ENCODE measurements around the gene TREH.

The TREH gene

DNA sequence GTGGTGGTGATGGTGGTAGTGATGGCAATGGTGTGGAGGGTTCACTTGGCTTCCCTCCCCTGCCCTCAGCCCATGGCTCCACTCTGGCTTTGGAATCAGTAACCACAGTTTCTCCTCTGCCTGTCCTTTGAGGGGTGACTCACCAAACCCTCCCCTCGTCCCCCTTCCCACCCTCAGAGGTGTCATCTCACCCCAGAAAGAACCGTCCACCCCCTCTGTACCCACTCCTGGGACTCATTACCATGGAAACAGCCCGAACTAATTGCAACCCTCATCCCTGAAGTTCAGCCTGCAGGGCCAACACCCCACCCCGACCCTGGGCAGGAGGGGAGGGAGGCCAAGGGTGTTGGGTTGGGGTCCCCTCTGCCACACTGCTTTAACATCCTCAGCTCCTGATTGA, 45.5 kb downstream of the TREH start:
- H3K9ac ChIP-seq (ENCODE audit: low read depth, low read length): peak overlapping the region; percentile 37

DNA sequence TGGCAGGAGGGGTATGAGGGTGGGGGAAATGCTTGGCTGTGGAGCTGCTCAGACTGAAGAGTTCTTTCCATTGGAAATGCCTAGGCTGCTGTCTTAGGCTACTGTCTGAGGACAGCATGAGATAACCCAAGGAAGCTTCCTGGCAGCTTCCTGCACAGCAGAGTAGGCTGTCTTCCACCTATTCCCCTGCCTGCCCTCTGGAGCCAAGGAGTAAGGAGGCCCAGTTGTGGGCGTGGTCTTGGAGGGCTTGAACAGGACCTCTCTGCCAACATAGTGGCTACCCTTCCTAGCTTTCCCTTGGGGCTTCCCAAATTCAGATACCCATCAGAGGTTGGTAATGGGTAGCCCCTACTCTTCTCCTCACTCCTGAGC, 46.1 kb downstream of the TREH start:
- peaks cover 20% of the 10 kb centered on the region for H3K4me1 ChIP-seq (ENCODE audit: insufficient read depth, low read length)
- no peak overlapping the region for H3K27ac ChIP-seq (ENCODE audit: low read depth, low read length)
- no peaks in the 10 kb centered on the region for H3K27me3 ChIP-seq (ENCODE audit: insufficient read depth, low read length)
- H3K9me3 ChIP-seq (ENCODE audit: insufficient read depth, low read depth, low read length): no peaks in the 10 kb centered on the region
- 73% methylated on average over 1 of the region's 1 CpG for WGBS
- H3K9ac ChIP-seq (ENCODE audit: low read depth, low read length): no peak overlapping the region
- peaks cover 60% of the 10 kb centered on the region for H3K36me3 ChIP-seq (ENCODE audit: insufficient read depth, low read length)
- H3K4me3 ChIP-seq (ENCODE audit: low read length): no peak overlapping the region

More for the DNA sequence above, 45.5 kb downstream of the TREH start:
- Histone ChIP-seq H3K27ac (ENCODE audit: low read depth, low read length) (peak overlapping the region; percentile 59; the same call in 1 of the 2 replicates), H3K9me3 (ENCODE audit: insufficient read depth, low read depth, low read length) (no peaks in the 10 kb centered on the region), H3K4me3 (ENCODE audit: low read length) (peak overlapping the region; percentile 62; the same call in 1 of the 2 replicates), H3K27me3 (ENCODE audit: insufficient read depth, low read length) (no peaks in the 10 kb centered on the region), H3K36me3 (ENCODE audit: insufficient read depth, low read length) (peaks cover 57% of the 10 kb centered on the region), H3K4me1 (ENCODE audit: insufficient read depth, low read length) (peaks cover 20% of the 10 kb centered on the region)
- WGBS: 68% methylated on average over 4 of the region's 4 CpGs

DNA sequence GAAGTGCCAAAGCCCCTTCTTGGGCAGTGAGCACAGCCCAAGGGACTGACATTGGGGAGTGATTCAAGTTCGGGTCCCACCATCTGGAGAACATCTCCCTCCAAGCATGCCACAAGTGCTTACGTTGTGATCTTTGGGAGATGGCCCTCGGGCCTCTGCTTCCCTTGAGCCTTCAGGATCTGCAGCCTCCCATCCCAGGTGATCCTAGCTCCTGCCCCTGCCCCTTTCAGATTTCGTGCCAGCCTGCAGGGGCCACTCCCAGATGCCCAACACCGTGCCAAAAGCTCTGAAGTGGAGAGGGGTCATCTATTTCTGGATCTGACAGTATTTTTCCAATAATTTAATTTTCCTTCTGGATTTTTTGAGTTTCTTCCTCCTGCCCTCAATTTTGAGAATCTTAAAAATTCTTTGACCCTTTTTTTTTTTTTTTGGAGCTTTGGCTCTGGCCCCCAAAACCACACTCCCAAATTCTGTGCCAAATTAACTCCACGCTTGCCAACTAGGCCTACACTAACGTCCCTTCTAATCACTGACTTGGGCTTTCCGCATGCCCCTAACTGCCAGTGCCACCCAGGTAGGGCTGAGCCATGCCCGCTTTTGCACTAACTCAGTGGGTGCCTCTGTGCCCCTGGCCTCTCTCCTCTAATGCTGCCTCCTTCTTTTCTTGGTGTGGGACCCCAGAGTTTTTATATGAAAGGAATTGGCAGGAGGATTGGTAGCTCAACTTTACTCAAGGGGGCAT, 46.7 kb downstream of the TREH start:
- Histone ChIP-seq H3K4me1 (ENCODE audit: insufficient read depth, low read length) (peaks cover 20% of the 10 kb centered on the region), H3K9ac (ENCODE audit: low read depth, low read length) (no peak overlapping the region), H3K27me3 (ENCODE audit: insufficient read depth, low read length) (no peaks in the 10 kb centered on the region), H3K4me3 (ENCODE audit: low read length) (no peak overlapping the region), H3K27ac (ENCODE audit: low read depth, low read length) (no peak overlapping the region), H3K36me3 (ENCODE audit: insufficient read depth, low read length) (peaks cover 61% of the 10 kb centered on the region), H3K9me3 (ENCODE audit: insufficient read depth, low read depth, low read length) (no peaks in the 10 kb centered on the region)
- 95% methylated on average over 9 of the region's 9 CpGs for WGBS

DNA sequence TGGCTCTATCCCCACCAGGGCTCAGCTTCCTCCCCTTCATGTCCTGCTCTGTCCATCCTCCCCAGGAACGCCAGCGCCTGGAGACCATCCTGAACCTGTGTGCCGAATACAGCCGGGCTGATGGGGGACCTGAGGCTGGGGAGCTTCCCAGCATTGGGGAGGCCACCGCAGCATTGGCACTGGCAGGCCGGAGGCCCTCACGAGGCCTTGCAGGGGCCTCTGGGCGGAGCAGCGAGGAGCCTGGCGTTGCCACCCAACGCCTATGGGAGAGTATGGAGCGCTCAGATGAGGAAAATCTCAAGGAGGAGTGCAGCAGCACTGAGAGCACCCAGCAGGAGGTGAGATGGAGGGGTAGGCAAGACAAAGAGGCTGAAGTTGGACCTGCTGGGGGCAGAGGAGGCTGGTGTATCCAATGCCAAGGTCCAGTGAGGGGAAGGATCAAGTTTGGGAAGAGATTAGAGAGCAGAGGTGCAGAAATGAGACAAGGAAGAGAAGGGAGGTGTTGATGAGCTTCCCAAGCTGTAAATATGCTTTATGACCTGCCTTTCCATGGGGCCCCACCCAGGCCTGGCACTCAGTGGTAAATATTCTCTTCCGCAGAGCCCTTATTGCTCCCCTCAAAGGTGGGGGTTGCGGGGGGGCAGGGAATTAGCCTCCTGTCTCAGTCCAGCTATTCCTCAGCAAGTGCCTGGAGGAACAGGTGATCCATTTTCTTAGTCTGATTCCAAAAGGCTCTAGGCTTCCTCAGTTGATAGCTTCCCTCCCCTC, 48.1 kb downstream of the TREH start:
- Histone ChIP-seq H3K4me3 (ENCODE audit: low read length) (no peak overlapping the region), H3K4me1 (ENCODE audit: insufficient read depth, low read length) (peaks cover 20% of the 10 kb centered on the region), H3K27ac (ENCODE audit: low read depth, low read length) (no peak overlapping the region), H3K9ac (ENCODE audit: low read depth, low read length) (no peak overlapping the region), H3K9me3 (ENCODE audit: insufficient read depth, low read depth, low read length) (no peaks in the 10 kb centered on the region), H3K27me3 (ENCODE audit: insufficient read depth, low read length) (no peaks in the 10 kb centered on the region), H3K36me3 (ENCODE audit: insufficient read depth, low read length) (peaks cover 58% of the 10 kb centered on the region)
- WGBS: 95% methylated on average over 14 of the region's 14 CpGs

DNA sequence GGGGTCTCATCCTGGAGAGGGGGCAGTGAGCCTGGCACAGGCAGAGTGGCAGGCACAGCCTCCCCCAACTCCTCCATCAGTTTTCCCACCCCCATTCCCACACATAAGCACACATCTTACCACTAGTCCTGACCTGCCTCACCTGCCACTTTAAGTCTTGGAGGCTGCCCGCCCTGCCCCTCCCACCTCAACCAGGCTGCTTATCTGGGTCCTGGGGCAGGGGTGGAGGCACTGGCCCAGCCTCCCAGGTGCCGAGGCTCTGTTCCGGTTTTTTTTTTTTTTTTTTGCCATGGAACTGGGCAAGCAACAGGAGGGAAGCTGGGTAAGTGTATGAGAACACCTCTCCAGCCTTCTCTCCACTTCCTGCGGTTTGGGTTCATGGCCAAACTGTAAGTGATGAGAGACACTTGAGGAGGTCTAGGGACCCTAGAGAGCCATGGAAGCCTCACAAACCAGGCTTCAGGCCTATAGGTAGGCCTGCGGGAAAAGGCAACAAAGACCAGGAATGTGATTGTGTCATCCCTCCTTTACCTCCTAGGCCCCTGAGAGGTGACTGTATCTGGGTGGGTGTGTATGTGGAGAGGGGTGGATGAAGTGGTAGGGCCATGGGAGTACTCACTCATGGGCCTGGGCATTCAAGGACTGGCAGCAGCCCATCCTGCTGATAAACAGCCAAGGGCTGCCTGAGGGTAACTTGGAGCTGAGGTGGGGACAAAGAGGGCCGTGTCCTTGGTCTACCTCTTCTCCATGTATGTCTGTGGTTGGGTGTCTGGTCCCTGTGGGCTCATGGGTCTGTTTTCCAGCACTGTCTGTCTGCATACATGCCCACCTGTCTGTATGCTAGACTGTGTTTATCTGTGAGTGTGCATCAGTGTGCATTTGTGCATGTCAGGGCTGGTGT, 49.4 kb downstream of the TREH start:
- Histone ChIP-seq H3K4me3 (ENCODE audit: low read length) (no peak overlapping the region), H3K27ac (ENCODE audit: low read depth, low read length) (no peak overlapping the region), H3K27me3 (ENCODE audit: insufficient read depth, low read length) (no peaks in the 10 kb centered on the region), H3K9ac (ENCODE audit: low read depth, low read length) (no peak overlapping the region), H3K9me3 (ENCODE audit: insufficient read depth, low read depth, low read length) (no peaks in the 10 kb centered on the region), H3K36me3 (ENCODE audit: insufficient read depth, low read length) (peaks cover 59% of the 10 kb centered on the region), H3K4me1 (ENCODE audit: insufficient read depth, low read length) (peaks cover 12% of the 10 kb centered on the region)
- 95% methylated on average over 6 of the region's 6 CpGs for WGBS

DNA sequence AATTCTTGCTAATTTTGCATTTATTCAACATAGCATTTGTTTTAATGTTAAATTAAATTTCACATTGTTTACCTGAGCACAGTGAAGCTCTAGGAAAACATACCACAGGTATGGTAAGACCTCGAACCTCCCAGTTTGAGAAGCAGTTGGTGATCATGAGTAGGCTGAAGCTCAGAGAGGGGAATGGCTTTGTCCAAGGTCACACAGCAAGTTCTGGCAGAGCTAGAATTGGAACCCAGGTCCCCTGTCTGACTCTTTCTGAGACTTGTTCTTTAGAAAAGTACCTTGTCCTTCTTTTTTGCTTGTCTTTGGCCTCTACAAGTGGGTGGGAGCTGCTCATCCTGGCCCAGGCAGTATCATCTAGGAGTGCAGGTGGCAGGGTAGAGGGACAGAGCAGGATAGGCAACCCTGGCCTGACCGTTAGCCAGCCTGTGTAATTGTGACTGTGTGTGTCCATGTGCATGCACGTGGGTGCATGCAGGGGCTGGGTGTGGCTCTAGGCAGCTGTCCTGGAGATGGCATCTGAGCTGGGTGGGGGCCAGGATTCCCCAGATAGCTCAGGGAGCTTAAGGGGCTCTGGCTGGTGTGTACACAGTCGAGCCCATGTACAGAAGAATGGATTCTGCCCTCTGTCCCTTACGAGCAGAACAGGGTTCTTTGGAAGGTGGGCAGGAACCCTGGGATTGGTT, 50.4 kb downstream of the TREH start:
- Histone ChIP-seq H3K36me3 (ENCODE audit: insufficient read depth, low read length) (peaks cover 64% of the 10 kb centered on the region), H3K9ac (ENCODE audit: low read depth, low read length) (no peak overlapping the region), H3K27me3 (ENCODE audit: insufficient read depth, low read length) (no peaks in the 10 kb centered on the region), H3K4me3 (ENCODE audit: low read length) (no peak overlapping the region), H3K27ac (ENCODE audit: low read depth, low read length) (no peak overlapping the region), H3K9me3 (ENCODE audit: insufficient read depth, low read depth, low read length) (no peaks in the 10 kb centered on the region), H3K4me1 (ENCODE audit: insufficient read depth, low read length) (peaks cover 7% of the 10 kb centered on the region)
- 90% methylated on average over 5 of the region's 5 CpGs for WGBS

DNA sequence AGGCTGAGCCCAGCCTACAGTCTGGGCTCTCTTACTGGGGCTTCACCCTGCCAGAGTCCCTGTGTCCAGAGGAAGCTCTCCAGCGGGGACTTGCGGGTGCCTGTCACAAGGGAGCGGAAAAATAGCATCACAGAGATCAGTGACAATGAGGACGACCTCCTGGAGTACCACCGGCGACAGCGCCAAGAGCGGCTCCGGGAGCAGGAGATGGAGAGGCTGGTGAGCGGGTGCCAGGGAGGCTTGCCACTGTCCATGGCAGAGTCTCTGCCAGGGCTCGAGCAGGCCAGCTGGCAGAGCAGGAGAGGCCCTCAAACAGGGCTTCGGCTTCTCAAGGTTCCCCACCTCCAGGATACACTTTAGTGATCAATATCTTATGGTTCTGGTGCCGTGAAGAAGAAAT, 51.0 kb downstream of the TREH start:
- H3K4me1 ChIP-seq (ENCODE audit: insufficient read depth, low read length): peaks cover 1% of the 10 kb centered on the region; the same call in 1 of the 2 replicates
- H3K27me3 ChIP-seq (ENCODE audit: insufficient read depth, low read length): no peaks in the 10 kb centered on the region
- no peak overlapping the region for H3K4me3 ChIP-seq (ENCODE audit: low read length)
- H3K9ac ChIP-seq (ENCODE audit: low read depth, low read length): no peak overlapping the region
- H3K9me3 ChIP-seq (ENCODE audit: insufficient read depth, low read depth, low read length): no peaks in the 10 kb centered on the region
- H3K36me3 ChIP-seq (ENCODE audit: insufficient read depth, low read length): peaks cover 60% of the 10 kb centered on the region
- H3K27ac ChIP-seq (ENCODE audit: low read depth, low read length): no peak overlapping the region
- 94% methylated on average over 13 of the region's 13 CpGs for WGBS

DNA sequence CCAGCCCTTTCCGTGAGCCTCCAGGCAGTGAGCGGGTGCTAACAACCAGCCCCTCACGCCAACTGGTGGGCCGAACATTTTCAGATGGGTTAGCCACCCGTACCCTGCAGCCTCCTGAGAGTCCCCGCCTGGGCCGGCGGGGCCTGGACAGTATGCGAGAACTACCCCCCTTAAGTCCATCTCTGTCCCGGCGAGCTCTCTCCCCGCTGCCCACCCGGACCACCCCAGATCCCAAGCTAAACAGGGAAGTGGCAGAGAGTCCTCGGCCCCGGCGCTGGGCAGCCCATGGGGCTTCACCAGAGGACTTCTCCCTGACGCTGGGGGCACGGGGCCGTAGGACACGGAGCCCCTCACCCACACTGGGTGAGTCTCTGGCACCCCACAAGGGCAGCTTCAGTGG, 51.4 kb downstream of the TREH start:
- WGBS: 97% methylated on average over 20 of the region's 20 CpGs

DNA sequence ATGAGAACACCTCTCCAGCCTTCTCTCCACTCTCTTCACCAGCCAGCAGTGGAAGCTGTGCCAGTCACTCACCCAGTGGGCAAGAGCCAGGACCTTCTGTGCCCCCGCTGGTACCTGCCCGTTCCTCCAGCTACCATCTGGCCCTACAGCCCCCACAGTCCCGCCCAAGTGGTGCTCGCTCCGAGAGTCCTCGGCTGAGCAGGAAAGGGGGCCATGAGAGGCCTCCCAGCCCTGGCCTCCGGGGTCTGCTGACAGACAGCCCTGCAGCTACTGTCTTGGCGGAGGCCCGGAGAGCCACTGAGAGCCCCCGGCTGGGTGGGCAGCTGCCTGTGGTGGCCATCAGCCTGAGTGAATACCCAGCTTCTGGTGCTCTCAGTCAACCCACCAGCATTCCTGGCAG, 51.9 kb downstream of the TREH start:
- Histone ChIP-seq H3K36me3 (ENCODE audit: insufficient read depth, low read length) (peaks cover 58% of the 10 kb centered on the region), H3K9ac (ENCODE audit: low read depth, low read length) (no peak overlapping the region)

More for the DNA sequence above, 51.4 kb downstream of the TREH start:
- Histone ChIP-seq H3K9me3 (ENCODE audit: insufficient read depth, low read depth, low read length) (no peaks in the 10 kb centered on the region), H3K27me3 (ENCODE audit: insufficient read depth, low read length) (no peaks in the 10 kb centered on the region), H3K4me1 (ENCODE audit: insufficient read depth, low read length) (peaks cover 1% of the 10 kb centered on the region; the same call in 1 of the 2 replicates), H3K27ac (ENCODE audit: low read depth, low read length) (no peak overlapping the region), H3K4me3 (ENCODE audit: low read length) (no peak overlapping the region), H3K36me3 (ENCODE audit: insufficient read depth, low read length) (peaks cover 58% of the 10 kb centered on the region), H3K9ac (ENCODE audit: low read depth, low read length) (no peak overlapping the region)

DNA sequence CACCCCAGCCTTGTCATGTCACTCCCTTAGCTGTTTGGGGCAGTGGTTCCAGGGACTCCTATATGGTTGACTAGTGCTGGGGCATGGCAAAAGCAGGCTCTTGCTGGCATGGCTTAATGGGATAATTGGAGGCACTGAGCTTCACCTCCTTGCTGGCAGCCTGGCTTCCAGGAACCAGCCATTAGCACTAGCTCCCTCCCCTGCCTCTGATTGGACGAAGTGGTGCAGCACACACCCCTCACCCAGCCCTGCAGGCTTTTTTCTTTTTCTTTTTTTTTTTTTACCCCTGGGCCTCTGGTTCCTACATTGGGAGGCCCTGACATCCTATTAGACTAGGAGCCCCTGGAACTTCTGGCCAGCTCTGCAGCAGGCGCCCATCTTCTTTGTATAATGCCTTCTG, 53.5 kb downstream of the TREH start:
- no peak overlapping the region for H3K9ac ChIP-seq (ENCODE audit: low read depth, low read length)
- no peak overlapping the region for H3K4me3 ChIP-seq (ENCODE audit: low read length)
- H3K27me3 ChIP-seq (ENCODE audit: insufficient read depth, low read length): no peaks in the 10 kb centered on the region
- H3K4me1 ChIP-seq (ENCODE audit: insufficient read depth, low read length): peaks cover 15% of the 10 kb centered on the region
- WGBS: 78% methylated on average over 2 of the region's 2 CpGs
- no peak overlapping the region for H3K27ac ChIP-seq (ENCODE audit: low read depth, low read length)
- peaks cover 50% of the 10 kb centered on the region for H3K36me3 ChIP-seq (ENCODE audit: insufficient read depth, low read length)
- no peaks in the 10 kb centered on the region for H3K9me3 ChIP-seq (ENCODE audit: insufficient read depth, low read depth, low read length)

More for the DNA sequence above, 51.9 kb downstream of the TREH start:
- H3K4me3 ChIP-seq (ENCODE audit: low read length): no peak overlapping the region
- H3K27ac ChIP-seq (ENCODE audit: low read depth, low read length): no peak overlapping the region
- no peaks in the 10 kb centered on the region for H3K27me3 ChIP-seq (ENCODE audit: insufficient read depth, low read length)
- H3K4me1 ChIP-seq (ENCODE audit: insufficient read depth, low read length): peaks cover 6% of the 10 kb centered on the region
- no peaks in the 10 kb centered on the region for H3K9me3 ChIP-seq (ENCODE audit: insufficient read depth, low read depth, low read length)
- WGBS: 96% methylated on average over 10 of the region's 10 CpGs

Measured in HUES64 (cell line).